HepG2 (cell line): ENCODE measurements around the gene UBC. TPM values are rescaled to one million over a fixed set of nuclear protein-coding genes. Genes with fewer than 3 reads are reported as not detected.

Experiments used
- AKNA ChIP-seq: sonication (generic); formaldehyde crosslinking; IDR thresholded peaks from 2 replicates; pipeline ENCODE4 v1.4.0; 2020; ENCODE audit warnings: missing genetic modification reagents, borderline replicate concordance
- ATRX ChIP-seq: sonication (generic); formaldehyde crosslinking; IDR thresholded peaks from 2 replicates; pipeline ENCODE4 v1.4.0; 2020; ENCODE audit warnings: missing genetic modification reagents, borderline replicate concordance
- FOXO1 ChIP-seq: sonication (generic); formaldehyde crosslinking; IDR thresholded peaks from 2 replicates; pipeline ENCODE4 v1.4.0; 2020; ENCODE audit warnings: missing genetic modification reagents
- SP140L ChIP-seq: sonication (generic); formaldehyde crosslinking; IDR thresholded peaks from 2 replicates; pipeline ENCODE4 v1.4.0; 2020; ENCODE audit warnings: missing genetic modification reagents, borderline replicate concordance
- SPEN ChIP-seq: sonication (generic); formaldehyde crosslinking; IDR thresholded peaks from 2 replicates; pipeline ENCODE4 v1.5.1; 2020; ENCODE audit warnings: low read depth, mild to moderate bottlenecking, missing genetic modification reagents
- TBX2 ChIP-seq: sonication (generic); formaldehyde crosslinking; IDR thresholded peaks from 2 replicates; pipeline ENCODE4 v1.5.0; 2020; ENCODE audit warnings: missing genetic modification reagents, mild to moderate bottlenecking, borderline replicate concordance
- TFDP2 ChIP-seq: sonication (generic); formaldehyde crosslinking; IDR thresholded peaks from 2 replicates; pipeline ENCODE4 v1.4.0; 2020; ENCODE audit warnings: missing genetic modification reagents
- ZBTB42 ChIP-seq: sonication (generic); formaldehyde crosslinking; IDR thresholded peaks from 2 replicates; pipeline ENCODE4 v1.5.0; 2020; ENCODE audit warnings: mild to moderate bottlenecking, missing genetic modification reagents
- ZNF318 ChIP-seq: sonication (generic); formaldehyde crosslinking; IDR thresholded peaks from 2 replicates; pipeline ENCODE4 v1.4.0; 2020; ENCODE audit warnings: mild to moderate bottlenecking, missing genetic modification reagents
- ZNF784 ChIP-seq: sonication (generic); formaldehyde crosslinking; IDR thresholded peaks from 2 replicates; pipeline ENCODE4 v1.5.1; 2020; ENCODE audit warnings: missing genetic modification reagents, mild to moderate bottlenecking, borderline replicate concordance
- ZNF788 ChIP-seq: sonication (generic); formaldehyde crosslinking; IDR thresholded peaks from 2 replicates; pipeline ENCODE4 v1.5.0; 2020; ENCODE audit warnings: mild to moderate bottlenecking, missing genetic modification reagents, borderline replicate concordance
- ZNF792 ChIP-seq: IDR thresholded peaks from 2 replicates; pipeline ENCODE4 v1.6.1; 2016
- polyA plus RNA-seq, 8 experiments: library from polyadenylated mRNA; depleted of rRNA in 3 of 8; stranded (reverse) in 7 of 8; unstranded in 1 of 8; fragments of >200 nt; fragmentation: Illumina TruSeq in 4 of 8; extraction: Trizol in 4 of 8; gene quantifications; 2 replicates each; pipeline versions ENCODE4 v1.2.1 to v1.2.3, GENCODE V29; 2011 to 2016; ENCODE audit warnings: low read depth in 4 of 8, missing spikeins in 1 of 8, mixed read lengths in 1 of 8; ENCODE audit not compliant: insufficient read depth in 1 of 8
- total RNA-seq, 5 experiments: library from RNA; depleted of rRNA; stranded (reverse); fragments of >200 nt; fragmentation: Illumina TruSeq; extraction: Trizol; gene quantifications; 2 replicates each; pipeline ENCODE4 v1.2.3, GENCODE V29; 2016; ENCODE audit warnings: low read depth in 1 of 5

The UBC gene
- total and polyA plus RNA-seq, 2 of the 13 experiments (the other 11 are each of a cell fraction or from before 2014, with no cell fraction given), result 805 to 1,432 TPM

- TF ChIP-seq ZNF318 (CRISPR knock-in tag) (no peak), TFDP2 (peak; percentile 62), ZNF784 (CRISPR knock-in tag) (no peak), ZNF788 (CRISPR knock-in tag) (peak; percentile 6; the same call in 1 of the 2 replicates), SPEN (0 out of 2 replicates have a peak, but pooled peaks have one; percentile 17), TBX2 (CRISPR knock-in tag) (0 out of 2 replicates have a peak, but pooled peaks have one; percentile 40), FOXO1 (CRISPR knock-in tag) (no peak), AKNA (CRISPR knock-in tag) (no peak), ZNF792 (CRISPR knock-in tag) (no peak), SP140L (CRISPR knock-in tag) (peak; percentile 40; the same call in 1 of the 2 replicates), ATRX (CRISPR knock-in tag) (no peak), ZBTB42 (CRISPR knock-in tag) (peak; percentile 35; the same call in 1 of the 2 replicates)
These were observed 7.0 kb upstream of the UBC start (continued) for GRCh38 chr12:124921200-124922031.
